H7 (cell line): ENCODE measurements around the gene PIBF1. TPM values are rescaled to one million over a fixed set of nuclear protein-coding genes. Genes with fewer than 3 reads are reported as not detected.
"Not testable (repeated sequence)": the region's sequence is repeated elsewhere in the genome, so short reads cannot be mapped to it uniquely, and the experiment has no call there.

Experiments used
- DNase-seq: peaks from one replicate; pipeline ENCODE4 v3.0.0; 2012
- H3K27me3 ChIP-seq: 2 replicates; pipeline ENCODE4 v1.6.0; 2011; ENCODE audit warnings: mild to moderate bottlenecking, low read length; ENCODE audit not compliant: control insufficient read depth, insufficient read depth
- H3K36me3 ChIP-seq: replicated peaks from 2 replicates; pipeline ENCODE4 v1.5.1; 2011; ENCODE audit warnings: low read length; ENCODE audit not compliant: control insufficient read depth, insufficient read depth
- H3K4me3 ChIP-seq: 2 replicates; pipeline ENCODE4 v1.5.1; 2011; ENCODE audit warnings: low read depth, mild to moderate bottlenecking, control low read depth, low read length, moderate library complexity; ENCODE audit not compliant: insufficient read depth
- total RNA-seq: library from RNA; depleted of rRNA; stranded (reverse); fragments of >200 nt; shearing (Covaris generic); gene quantifications from 2 replicates; pipeline ENCODE4 v1.2.3, GENCODE V29; 2014

PIBF1 gene
- total RNA-seq, 1 experiment from 2014 or later: 5.9 TPM

DNA sequence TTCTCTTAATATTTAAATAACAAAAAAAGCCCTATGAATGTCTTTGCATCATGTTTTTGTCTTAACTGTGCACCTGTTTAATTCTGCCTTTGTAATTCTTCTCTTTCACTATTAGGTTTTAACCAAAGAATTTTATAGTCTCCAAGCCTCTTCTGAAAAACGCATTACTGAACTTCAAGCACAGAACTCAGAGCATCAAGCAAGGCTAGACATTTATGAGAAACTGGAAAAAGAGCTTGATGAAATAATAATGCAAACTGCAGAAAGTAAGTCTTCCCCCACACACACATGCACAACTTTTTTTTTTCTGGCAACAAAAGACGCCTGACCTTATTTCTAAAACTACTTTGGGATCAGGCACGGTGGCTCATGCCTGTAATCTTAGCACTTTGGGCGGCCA lies 126.5 kb downstream of the PIBF1 start:
- Histone ChIP-seq H3K4me3 (no peak overlapping the region), H3K36me3 (no peaks in the 10 kb centered on the region), H3K27me3 (no peaks in the 10 kb centered on the region)
- no peak for DNase-seq

DNA sequence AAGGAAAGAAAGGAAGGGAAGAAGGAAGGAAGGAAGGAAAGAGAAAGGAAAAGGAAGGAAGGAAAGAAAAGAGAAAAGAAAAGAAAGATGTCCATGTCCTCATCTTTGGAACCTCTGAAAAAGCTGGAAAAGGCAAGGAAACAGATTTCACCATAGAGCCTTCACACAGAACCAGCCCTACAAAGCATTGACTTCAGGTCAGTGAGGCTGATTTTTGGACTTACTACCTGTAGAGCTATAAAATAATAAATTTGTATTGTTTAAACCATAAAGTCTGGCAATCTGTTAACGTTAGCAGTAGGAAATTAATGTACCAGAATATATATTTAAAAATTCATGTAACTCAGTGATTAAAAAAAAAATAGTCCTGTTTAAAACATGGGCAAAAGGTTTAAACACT lies 130.0 kb downstream of the PIBF1 start:
- no peak for DNase-seq
- H3K27me3 ChIP-seq: no peaks in the 10 kb centered on the region
- H3K36me3 ChIP-seq: no peaks in the 10 kb centered on the region
- H3K4me3 ChIP-seq: no peak overlapping the region

DNA sequence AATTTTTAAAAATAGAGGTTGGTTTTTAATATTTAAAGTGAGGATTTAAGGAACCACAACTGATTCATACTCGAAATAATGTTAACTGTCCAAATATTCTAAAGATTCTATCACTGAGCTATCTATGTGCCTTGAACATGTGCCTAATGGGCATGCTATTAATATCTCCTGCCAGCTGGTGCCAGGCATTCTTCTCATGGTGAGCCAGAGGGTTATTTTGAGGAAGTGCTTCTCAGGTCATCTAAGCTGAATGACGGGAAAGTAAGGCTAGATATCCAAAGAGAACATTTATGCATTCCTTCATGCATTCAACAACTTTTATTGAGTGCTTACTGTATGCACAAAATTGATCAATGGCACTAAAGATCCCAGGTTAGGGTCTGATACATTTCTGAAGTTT lies 138.2 kb downstream of the PIBF1 start:
- Histone ChIP-seq H3K36me3 (no peaks in the 10 kb centered on the region), H3K27me3 (no peaks in the 10 kb centered on the region), H3K4me3 (no peak overlapping the region)
- DNase-seq: no peak

DNA sequence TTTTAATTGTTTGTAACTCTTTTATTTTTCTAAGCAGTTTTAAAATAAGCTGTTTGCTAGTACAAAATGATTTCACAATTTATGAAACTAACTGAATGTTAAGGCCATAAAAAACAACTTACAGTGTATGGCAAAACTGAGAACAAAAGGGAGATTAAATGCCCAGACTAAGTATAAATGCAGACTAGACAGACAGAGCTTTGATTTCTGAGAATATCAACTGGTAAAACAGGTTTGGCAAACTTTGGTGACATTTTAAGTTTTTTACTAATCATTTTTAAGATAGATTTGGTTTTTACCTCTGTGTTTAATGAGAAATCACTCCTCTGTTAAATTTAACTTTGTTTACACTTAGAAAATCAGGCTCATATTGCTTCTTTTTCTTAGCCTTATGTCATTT lies 149.4 kb downstream of the PIBF1 start:
- DNase-seq: no peak
- Histone ChIP-seq H3K27me3 (no peaks in the 10 kb centered on the region), H3K36me3 (no peaks in the 10 kb centered on the region), H3K4me3 (no peak overlapping the region)

DNA sequence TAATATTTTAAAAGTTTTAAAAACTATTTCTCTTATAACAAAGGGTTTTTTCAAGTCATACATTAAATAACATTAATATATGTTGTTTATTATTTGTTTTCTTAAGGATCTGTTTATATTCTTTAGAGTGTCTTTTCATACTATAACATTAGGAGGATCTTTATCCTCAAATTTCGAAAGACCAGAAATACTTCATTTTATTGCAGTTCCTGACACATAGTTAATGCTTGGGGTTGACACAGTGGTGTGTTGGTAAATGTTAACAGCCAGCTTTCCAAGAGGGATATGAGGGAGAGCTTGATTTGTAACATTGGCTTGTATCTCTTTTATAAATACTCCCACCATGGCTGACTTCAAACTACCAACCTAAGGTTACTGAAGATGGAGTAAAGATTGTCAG lies 150.3 kb downstream of the PIBF1 start:
- no peak for DNase-seq
- Histone ChIP-seq H3K27me3 (no peaks in the 10 kb centered on the region), H3K36me3 (no peaks in the 10 kb centered on the region), H3K4me3 (no peak overlapping the region)

DNA sequence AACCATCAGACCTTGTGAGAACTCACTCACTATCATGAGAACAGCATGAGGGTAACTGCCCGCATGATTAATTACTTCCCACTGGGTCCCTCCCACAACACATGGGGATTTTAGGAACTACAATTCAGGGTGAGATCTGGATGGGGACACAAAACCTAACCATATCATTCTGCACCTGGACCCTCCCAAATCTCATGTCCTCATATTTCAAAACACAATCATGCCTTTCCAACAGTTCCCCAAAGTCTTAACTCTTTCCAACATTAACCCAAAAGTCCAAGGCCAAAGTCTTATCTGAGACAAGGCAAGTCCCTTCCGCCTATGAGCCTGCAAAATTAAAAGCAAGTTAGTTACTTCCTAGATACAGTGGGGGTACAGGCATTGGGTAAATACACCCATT lies 164.3 kb downstream of the PIBF1 start:
- not testable (repeated sequence) for H3K4me3 ChIP-seq, H3K36me3 ChIP-seq, DNase-seq, H3K27me3 ChIP-seq

DNA sequence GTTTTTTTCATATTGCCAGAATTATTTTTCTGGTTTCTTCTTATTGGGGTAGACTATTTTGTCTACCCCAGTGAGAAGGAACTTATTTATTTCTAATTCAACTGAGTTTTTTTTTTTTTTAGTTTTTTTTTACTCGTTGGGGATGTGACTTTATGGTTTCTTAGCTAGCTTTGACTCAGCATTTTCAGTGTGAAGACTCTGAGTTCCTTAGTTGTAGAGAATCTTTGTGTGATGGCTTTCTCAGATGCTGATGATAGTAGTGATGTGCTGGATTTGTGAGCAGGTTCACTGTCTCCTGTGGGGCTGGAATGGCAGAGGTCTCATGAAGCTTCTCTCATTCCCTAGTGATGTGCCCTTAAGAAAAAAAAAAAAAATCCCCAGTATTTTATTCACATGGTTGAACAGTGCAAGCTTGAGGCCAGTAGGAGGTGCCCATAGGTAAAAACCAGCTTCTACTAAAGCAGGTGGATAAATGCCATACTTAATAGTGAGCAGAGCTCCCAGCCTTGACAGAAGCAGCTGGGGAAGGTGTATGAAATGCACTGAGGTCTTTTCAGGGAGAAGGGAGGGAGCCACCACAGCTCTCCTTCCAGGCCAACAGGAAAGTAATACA lies 170.7 kb downstream of the PIBF1 start:
- no peak for DNase-seq
- Histone ChIP-seq H3K27me3 (no peaks in the 10 kb centered on the region), H3K4me3 (no peak overlapping the region), H3K36me3 (no peaks in the 10 kb centered on the region)

DNA sequence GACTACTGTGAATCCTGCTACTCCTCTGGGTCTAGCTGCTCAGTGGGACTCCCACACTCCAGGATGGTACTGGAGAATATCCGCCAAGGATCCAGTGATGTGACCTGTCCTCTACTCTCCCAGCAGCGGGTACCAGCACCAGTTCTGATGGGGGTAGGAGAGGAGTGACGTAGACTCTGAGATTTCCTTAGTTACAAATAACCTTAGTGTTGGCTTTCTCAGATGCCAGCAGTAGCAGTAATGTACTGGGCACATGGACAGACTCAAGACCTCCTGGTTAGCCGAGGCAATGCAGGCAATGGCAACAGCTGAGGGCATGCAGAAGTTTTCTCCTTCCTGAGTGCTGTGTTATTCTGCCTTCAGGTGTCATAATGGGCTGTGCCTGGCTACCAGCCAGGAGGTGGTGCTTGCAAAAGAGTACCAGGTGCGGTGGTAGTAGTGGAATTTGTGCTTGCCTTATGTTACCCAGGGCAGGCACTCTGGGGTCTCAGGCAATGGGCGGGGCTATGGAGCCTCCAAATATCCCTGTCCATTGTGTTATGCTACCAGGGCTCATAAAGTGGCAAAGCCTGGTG lies 171.5 kb downstream of the PIBF1 start:
- Histone ChIP-seq H3K4me3 (no peak overlapping the region), H3K36me3 (no peaks in the 10 kb centered on the region), H3K27me3 (no peaks in the 10 kb centered on the region)
- no peak for DNase-seq

DNA sequence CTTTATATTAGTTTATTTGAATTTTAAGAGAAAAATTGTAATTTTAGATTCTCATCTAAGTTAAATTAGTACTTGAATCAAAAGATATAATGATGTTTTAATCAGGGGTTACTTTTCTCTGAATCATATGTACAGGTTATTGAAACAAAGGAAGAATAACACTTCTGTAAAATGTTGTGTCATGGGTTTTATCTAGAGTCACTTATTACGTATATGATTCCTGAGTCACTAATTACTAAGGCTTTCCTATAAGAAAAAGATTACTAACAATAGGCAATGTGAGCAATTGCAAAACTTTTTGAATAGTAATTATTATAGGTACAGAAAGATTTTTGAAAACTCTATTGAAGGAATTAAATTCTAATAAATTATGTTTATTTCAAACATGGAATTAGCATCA lies 177.7 kb downstream of the PIBF1 start:
- H3K4me3 ChIP-seq: no peak overlapping the region
- no peak for DNase-seq
- H3K27me3 ChIP-seq: no peaks in the 10 kb centered on the region
- no peaks in the 10 kb centered on the region for H3K36me3 ChIP-seq

DNA sequence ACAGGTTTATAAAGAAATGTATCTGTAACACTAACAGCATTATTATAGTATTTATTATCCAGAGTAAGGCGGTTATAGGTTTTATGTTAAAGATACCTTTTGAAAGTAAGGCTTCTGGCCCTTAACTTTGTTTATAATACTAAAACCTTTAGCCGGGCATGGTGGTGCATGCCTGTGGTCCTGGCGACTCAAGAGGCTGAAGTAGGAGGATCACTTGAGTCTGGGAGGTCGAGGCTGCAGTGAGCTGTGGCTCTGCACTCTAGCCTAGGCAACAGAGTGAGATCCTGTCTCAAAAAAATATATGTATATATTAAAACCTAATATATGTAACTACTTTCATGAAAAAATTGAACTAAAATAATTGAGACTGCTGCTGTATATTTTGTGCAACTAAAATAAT lies 178.2 kb downstream of the PIBF1 start:
- no peak for DNase-seq
- no peaks in the 10 kb centered on the region for H3K36me3 ChIP-seq
- no peak overlapping the region for H3K4me3 ChIP-seq
- H3K27me3 ChIP-seq: no peaks in the 10 kb centered on the region

DNA sequence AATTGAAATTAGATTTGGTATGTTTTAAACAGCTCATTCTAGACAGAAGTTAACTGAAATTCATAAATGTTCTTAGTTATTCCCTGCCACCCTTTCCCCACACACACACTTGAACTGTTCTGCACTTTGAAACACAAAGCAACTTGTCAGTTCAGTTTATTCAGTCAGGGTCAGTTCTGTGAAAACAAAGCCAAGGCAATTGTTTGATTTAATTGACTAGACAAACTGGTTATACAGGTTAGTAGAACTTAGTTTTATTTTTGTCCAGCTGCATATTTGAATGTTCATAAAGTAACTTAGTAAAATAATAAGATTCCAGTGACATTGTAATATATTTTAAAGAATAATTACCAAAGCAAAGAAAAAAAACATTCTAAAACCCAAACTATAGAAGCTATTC lies 178.6 kb downstream of the PIBF1 start:
- Histone ChIP-seq H3K36me3 (no peaks in the 10 kb centered on the region), H3K4me3 (no peak overlapping the region), H3K27me3 (no peaks in the 10 kb centered on the region)
- DNase-seq: no peak

DNA sequence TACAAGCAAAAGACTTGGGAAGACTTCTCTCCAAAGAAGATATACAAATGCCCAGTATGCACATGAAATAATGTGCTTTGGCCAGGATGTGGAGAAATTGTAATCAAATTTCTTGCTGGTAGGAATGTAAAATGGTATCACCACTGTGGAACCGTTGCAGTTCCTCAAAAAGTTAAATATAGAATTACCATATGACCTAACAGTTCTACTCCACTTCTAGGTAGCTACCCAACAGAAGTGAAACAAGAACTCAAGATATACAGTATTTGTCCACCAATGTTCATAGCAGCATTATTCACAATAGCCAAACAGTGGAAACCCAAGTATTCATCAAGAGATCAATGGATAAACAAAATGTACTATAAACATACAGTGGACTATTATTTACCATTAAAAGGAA lies 181.8 kb downstream of the PIBF1 start:
- no peaks in the 10 kb centered on the region for H3K27me3 ChIP-seq
- no peaks in the 10 kb centered on the region for H3K36me3 ChIP-seq
- no peak overlapping the region for H3K4me3 ChIP-seq
- no peak for DNase-seq

DNA sequence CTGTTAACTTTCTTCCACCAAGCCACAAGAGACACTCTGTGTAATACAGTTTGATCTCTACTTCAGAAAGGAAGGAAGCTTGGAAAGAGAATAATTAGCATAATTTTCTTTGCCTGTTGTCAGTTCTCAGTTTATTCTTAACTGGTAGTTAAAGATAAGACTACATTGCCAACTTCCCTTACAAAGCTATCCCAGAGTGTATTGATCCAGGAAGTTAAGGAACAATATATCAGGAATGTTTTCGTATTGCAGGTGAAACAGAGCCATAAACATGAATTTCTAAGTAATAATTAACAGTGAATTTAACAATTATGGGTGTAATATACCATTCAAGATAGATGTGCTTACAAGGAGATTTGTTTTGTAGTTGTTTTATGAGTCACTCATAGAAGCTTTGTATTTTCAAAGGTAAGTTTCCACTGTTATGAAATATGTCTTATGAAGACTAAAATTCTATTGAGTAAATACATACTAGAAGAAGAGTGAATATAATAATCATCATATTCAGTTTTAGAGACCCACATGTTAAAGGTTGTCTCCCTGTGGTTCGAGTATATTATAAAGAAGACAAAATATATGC lies 188.5 kb downstream of the PIBF1 start:
- Histone ChIP-seq H3K27me3 (no peaks in the 10 kb centered on the region), H3K36me3 (no peaks in the 10 kb centered on the region), H3K4me3 (no peak overlapping the region)
- DNase-seq: no peak

DNA sequence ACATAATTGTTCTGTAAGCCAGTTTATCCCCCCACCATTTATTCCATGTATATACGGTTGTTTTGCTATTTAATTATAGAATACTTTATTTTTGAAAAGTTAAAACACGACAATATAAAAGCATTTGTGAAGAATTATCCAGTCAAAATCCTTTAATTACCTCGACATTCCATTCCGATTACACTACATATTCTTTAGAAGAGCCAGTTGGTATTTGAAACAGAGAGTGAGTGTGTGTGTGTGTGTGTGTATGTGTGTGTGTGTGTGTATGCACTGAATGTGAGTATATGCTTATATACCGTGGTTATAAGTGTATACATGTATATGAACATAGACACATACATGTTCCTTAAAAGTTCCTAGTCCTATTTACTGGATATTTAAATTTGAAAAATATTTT lies 189.0 kb downstream of the PIBF1 start:
- no peak for DNase-seq
- H3K27me3 ChIP-seq: no peaks in the 10 kb centered on the region

DNA sequence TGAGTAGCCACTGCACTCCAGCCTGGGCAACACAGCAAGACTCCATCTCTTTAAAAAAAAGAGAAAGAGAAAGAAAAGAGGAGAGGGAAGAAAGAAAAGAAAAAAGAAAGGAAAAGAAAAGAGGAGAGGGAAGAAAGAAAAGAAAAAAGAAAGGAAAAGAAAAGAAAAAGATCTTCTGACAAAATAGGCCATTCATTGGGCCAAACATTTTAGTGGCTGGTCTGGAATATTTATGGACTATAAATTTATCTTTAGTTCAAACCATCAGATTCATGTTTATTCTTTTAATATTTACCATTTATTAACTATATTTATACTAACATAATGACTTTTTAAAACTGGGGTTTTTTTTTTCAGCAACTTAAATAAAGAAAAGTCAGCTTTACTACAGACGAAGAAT lies 191.3 kb downstream of the PIBF1 start:
- H3K27me3 ChIP-seq: no peaks in the 10 kb centered on the region
- no peak for DNase-seq
- H3K4me3 ChIP-seq: no peak overlapping the region
- no peaks in the 10 kb centered on the region for H3K36me3 ChIP-seq

More for the DNA sequence above, 189.0 kb downstream of the PIBF1 start:
- Histone ChIP-seq H3K4me3 (no peak overlapping the region), H3K36me3 (no peaks in the 10 kb centered on the region)
